Stimulated activated CD8-positive, alpha-beta memory T cell treated with anti-CD3 and anti-CD28 coated beads, Interleukin-7, amount 100 ng/mL, for 4 hours (primary cell): ENCODE results near the gene RFC5.

Experiments
- DNase-seq, 2 donors: peaks; one replicate each; pipeline ENCODE4 v3.0.0-alpha.2; 2020; ENCODE audit warnings: low read depth in 2 of 2

RFC5 gene

DNA sequence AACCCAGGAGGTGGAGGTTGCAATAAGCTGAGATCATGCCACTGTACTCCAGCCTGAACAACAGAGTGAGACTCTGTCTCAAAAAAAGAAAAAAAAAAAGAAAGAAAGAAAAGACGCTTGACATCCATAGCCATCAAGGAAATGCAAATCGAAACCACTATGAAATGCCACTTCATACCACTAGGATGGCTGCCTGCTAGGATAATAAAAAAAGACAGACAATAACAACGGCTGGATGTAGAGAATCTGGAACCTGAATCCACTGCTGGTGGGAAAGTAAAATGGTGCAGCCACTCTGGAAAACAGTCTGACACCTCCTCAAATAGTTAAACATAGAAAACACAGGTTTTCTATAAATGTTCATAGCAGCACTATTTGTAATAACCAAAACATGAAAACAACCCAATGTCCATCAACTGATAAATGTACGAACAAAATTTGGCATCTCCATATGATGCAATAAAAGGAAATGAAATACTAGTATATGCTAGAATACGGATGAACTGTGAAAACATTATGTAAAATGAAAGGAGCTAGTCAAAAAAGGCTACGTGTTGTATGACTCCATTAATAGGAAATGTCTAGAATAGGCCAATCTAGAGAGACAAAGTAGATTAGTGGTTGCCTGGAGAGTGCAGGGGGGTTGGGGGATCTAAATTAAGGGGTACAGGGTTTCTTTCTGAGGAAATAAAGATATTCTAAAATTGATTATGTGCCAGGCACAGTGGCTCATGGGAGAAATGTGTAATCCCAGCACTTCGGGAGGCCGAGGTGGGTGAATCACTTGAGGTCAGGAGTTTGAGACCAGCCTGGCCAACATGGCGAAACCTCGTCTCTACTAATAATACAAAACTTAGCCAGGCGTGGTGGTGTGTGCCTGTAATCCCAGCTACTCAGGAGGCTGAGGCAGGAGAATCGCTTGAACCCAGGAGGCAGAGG is 34.7 kb downstream of the RFC5 start:
- DNase-seq: no peak

- DNase-seq: no peak
Observed at GRCh38 chr12:118052324-118053070, 36.0 kb downstream of the RFC5 start.

GRCh38 chr12:118053071-118053985 is 36.8 kb downstream of the RFC5 start:
- DNase-seq: no peak

DNA sequence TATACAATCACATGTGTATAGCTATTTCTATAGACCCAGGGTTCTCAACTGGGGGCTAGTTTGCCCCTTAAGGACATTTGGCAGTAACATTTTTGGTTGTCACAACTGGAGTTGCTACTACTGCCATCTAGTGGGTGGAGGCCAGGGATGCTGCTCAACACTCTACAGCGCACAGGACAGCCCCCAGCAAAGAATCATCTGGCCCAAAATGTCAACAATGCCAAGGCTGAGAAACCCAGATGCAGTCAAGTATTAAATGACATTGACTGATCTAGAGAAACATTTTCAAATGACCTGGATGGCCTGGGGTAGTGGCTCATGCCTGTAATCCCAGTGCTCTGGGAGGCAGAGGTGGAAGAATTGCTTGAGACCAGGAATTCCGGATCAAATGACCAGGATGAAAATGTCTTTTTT is 38.6 kb downstream of the RFC5 start:
- DNase-seq: peak; percentile 41 to 45

- DNase-seq: no peak
Observed at GRCh38 chr12:118055865-118056773, 39.6 kb downstream of the RFC5 start.

GRCh38 chr12:118058227-118058626 is 41.7 kb downstream of the RFC5 start:
- DNase-seq: no peak

DNA sequence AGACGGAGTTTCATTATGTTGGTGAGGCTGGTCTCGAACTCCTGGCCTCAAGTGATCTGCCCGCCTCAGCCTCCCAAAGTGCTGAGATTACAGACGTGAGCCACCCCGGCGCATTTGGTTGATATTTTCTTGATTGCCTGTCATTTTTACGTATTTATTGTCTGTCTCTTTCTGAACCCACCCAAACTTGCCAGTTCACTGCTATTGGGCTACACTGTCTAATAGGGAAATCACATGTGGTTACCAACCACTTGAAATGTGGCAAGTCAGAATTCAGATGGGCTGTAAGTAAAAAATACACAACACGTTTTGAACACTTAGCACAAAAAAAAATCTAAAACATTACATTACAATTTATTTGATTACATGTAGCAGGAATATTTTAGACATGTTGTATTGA is 42.4 kb downstream of the RFC5 start:
- DNase-seq: no peak

- DNase-seq: no peak
Observed at GRCh38 chr12:118059341-118060191, 43.1 kb downstream of the RFC5 start.

DNA sequence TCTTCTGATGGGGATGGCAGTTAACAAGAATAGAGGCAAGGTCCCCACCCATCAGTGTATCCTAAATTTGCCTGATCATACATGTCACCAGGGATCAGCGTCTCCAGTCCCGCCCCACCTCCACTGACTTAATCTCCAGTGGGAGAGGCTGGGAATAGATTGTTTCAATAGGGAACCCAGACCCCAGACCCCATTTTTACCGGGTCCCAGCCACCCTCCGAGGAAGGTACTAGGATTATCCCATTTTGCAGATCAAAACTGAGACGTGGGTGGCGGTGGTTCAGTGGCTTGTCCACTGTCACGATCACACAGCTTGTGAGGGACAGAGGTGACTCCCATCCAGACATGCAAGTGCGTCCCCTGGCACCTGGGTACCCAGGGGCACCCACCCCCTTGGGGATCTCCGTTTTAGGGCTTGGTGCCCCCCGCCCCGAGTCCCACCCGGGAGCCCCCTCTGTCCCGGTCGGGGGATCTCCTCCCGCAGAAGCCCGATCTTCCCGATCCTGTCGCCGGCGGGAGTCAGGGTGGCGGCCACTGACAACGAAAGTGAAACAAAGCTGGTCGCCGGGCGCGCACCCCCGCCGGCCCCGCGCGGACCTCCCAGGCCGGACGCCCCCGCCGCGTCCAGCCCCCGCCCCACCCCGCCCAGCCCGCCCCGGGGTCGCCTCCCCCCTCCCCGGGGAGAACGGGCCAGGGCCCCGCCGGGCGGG is 44.0 kb downstream of the RFC5 start:
- DNase-seq: peak in 1 of 2 donors; percentile 26

DNA sequence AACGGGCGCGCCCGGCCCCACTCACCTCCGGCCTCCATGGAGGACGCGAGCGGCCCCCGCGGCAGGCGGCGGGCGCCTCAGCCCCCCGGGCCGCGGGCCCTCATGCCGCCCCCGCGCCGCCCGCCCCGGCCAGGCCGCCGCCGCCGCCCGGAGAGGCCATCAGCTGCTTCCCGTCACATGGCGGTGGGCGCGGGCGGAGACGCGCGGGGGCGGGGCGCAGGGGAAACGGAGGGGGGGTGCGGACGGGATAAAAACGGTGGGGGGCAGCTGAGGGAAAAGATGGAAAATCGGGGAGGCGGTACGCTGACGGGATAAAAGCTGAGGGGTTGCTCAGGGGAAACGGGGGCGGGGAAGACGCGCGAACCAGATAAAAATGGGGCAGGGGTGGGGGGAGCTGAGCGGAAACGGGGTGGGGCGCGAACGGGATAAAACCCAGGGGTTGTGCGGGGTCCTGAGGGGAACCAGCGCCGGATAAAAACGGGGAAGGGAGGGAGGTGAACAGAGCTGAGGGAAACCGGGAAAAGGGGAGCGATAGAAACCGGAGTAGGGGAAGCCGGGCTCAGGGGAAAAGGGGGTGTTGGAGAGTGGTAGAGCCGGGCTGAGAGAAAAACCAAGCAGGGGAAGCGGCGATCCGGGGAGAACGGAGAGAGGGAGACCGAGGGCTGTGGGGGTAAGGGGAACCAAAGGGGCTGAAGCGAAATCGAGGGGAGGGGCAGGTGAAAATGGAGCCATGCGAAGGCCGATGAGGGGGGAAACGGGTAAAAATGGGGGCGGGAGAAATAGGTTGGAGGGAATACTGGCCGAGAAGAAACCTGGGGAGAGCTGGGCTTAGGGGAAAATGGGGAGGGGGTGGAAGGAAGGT is 44.7 kb downstream of the RFC5 start, which contains the start of gene WSB2:
Gene WSB2 (minus strand): TSS at position 169 of the 862 bp plus-strand sequence. CDS start 131 bp downstream, at position 38.
- peak; percentile 45 to 70 for DNase-seq

- peak in 1 of 2 donors; percentile 6 for DNase-seq
Observed at GRCh38 chr12:118061873-118062843, 45.7 kb downstream of the RFC5 start.

DNA sequence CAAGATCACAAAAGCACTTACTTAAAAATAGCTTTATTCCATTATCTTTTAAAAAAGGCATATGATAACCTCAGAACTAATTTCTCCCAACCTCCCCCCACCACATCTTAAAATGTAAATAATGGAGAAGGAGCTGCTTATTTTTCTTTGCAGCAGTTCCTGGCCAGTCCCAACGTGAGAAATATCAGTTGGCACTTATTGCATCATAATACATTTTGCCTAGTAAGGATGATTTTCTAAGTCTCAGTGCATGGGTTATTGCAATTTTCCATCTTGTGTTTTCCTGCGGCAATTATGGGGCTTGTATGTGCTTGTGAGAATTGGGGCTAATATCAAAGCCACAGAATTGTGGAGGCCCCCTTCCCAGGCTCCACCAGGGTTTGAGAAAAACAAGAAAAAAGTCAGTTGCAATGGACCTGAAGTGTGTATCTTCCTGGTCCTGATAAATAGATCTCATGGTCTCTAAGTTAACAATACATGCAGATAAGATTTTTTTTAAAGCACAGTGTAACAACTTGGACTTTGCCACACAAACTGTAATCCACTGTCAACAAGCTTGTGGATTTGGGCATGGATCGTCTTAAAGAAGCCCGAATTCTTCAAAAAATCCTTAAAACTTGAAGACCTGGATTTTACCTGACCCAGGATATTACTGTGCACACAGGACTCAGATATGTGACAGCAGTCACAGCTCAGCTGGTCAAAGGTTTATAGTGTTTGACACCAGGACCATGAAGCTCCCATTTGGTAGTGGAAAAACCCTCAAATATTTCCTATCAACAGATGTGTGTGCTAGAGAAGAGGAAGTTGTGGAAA is 47.3 kb downstream of the RFC5 start:
- no peak for DNase-seq

DNA sequence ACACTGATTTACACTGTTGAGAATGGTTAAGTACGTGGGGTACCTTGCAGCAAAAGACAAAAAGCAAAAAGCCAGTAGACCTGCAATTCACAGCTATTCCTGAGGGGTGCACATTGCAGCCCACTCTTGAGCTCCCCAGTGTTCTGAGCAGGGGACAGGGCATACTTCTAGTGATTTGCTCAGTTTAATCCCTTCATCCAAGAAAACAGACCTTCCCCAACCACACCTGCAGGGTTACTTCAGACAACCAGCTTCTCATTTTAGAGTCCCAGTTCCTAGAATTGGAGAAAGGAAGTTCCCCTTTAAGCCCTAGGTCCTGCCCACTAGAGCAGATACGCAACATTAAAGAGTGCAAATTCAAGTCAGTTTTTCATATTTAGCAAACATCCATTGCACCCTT is 48.1 kb downstream of the RFC5 start:
- DNase-seq: no peak

- no peak for DNase-seq
Observed at GRCh38 chr12:118065380-118065779, 48.9 kb downstream of the RFC5 start.

- no peak for DNase-seq
Observed at GRCh38 chr12:118068445-118068844, 51.9 kb downstream of the RFC5 start.

DNA sequence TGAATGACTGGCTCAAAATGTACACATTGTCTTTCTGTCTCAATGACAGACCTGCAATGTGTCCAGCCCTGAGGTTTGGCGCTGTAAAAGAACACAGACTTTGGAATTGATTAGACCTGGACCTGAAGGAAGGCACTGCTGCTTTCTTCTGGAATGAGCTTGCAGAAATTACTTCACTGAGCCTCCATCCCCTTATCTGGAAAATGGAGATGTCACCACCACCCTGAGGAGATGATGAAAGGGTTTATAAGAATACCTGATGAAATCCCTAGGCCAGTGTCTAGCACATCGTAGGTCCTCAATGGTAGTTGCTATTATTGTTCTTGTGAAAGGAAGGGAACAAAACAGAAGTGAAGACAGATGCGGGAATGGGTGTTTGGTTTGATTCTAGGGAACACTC is 54.1 kb downstream of the RFC5 start:
- no peak for DNase-seq
